Measurements from ENCODE around the gene ZNF628. TPM values are rescaled to one million over a fixed set of nuclear protein-coding genes. Genes with fewer than 3 reads are reported as not detected.

ZNF628 gene
- total and polyA plus RNA-seq, 9 donors = 3.8 to 18.4 (median 8.7) TPM; not detected in 1

DNA sequence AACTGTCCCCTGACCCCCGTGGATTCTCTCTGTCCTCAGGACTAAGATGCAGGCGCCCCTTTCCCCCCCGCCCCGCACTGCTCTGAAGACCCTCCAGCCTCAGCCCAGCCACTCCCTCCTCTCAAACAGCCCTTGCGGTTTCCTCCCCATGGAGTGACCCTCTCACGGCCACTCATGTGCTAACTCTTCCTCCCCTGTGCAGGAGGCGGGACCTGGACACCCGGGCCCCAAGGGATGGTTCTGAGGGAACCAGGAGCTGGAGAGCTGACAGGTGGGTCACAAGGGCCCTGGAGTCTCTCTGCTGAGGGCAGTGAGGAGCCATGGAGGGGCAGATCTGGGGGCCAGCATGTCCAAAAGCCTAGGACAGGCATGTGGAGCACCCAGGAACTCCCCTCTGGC, 16.9 kb upstream of the ZNF628 start:
- H3K36me3 ChIP-seq = no peaks in the 10 kb centered on the region
- TF ChIP-seq, protein P1, sequence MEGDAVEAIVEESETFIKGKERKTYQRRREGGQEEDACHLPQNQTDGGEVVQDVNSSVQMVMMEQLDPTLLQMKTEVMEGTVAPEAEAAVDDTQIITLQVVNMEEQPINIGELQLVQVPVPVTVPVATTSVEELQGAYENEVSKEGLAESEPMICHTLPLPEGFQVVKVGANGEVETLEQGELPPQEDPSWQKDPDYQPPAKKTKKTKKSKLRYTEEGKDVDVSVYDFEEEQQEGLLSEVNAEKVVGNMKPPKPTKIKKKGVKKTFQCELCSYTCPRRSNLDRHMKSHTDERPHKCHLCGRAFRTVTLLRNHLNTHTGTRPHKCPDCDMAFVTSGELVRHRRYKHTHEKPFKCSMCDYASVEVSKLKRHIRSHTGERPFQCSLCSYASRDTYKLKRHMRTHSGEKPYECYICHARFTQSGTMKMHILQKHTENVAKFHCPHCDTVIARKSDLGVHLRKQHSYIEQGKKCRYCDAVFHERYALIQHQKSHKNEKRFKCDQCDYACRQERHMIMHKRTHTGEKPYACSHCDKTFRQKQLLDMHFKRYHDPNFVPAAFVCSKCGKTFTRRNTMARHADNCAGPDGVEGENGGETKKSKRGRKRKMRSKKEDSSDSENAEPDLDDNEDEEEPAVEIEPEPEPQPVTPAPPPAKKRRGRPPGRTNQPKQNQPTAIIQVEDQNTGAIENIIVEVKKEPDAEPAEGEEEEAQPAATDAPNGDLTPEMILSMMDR (IDR thresholded peaks at IDR 0.05) = no peak
- TF ChIP-seq EP300 (IDR thresholded peaks at IDR 0.05) = no peak
- no peak for TF ChIP-seq POLR2A (IDR thresholded peaks at IDR 0.05)
- no peaks in the 10 kb centered on the region for H3K4me1 ChIP-seq (ENCODE audit: insufficient read depth)
- intact Hi-C loops (cut with DNase I) = no loop called here
- DNase-seq = peak in 1 of 5 donors; percentile 46
- H3K9me3 ChIP-seq = no peaks in the 10 kb centered on the region
- H3K27ac ChIP-seq = peak overlapping the region; percentile 32 to 38
- H3K27me3 ChIP-seq = no peaks in the 10 kb centered on the region
- H3K4me3 ChIP-seq = no peak overlapping the region
- WGBS, 3 donors = 47 to 57% (median 50%) methylated on average over 8 of the region's 8 CpGs

DNA sequence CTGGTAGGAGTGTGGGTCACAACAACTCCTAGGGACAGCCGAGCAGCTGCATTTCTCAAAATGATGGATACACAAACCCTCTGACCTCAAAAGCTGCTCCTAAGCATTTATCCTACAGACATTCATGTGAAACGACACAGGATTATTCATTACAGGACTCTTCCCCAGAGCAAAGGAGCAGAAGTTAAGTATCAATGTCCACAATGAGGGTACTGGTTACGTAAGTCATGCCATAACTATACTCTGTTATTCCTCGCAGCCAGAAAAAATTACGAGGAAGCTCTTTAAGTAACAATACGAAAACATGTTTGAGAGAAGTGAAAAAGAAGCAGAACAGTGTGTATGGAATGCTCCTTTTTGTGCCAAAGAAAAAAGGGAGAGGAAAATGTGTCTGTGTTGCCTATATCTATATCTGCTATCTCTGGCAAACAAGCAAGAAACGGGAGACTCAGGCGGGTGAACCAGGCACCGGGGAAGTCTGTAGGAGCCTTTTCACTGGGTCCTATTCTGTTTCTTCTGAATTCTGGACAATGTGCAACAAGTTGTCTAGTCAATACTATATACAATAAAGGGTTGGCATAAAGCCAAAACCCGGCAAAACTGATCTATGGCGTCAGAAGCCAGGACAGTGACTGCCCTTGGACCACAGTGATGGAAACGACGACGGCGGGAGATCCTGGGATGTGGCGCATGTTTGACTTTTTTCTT, 16.3 kb upstream of the ZNF628 start:
- H3K27me3 ChIP-seq = no peaks in the 10 kb centered on the region
- intact Hi-C loops (cut with DNase I) = loop anchor here in 1 of 4 donors (5.0 kb wide), 2 partner anchors 42 to 73 kb away; partner anchors contain the start of gene RPL28
- peak overlapping the region; percentile 50 for H3K4me3 ChIP-seq
- WGBS, 3 donors = 15 to 16% (median 16%) methylated on average over 16 of the region's 16 CpGs
- TF ChIP-seq EP300 (IDR thresholded peaks at IDR 0.05) (no peak), POLR2A (IDR thresholded peaks at IDR 0.05) (no peak)
- TF ChIP-seq, protein P1 (IDR thresholded peaks at IDR 0.05) = no peak
- no peaks in the 10 kb centered on the region for H3K4me1 ChIP-seq (ENCODE audit: insufficient read depth)
- peak in 1 of 5 donors; percentile 40 for DNase-seq
- H3K27ac ChIP-seq = peak overlapping the region; percentile 64 to 72
- no peaks in the 10 kb centered on the region for H3K36me3 ChIP-seq
- H3K9me3 ChIP-seq = no peaks in the 10 kb centered on the region

DNA sequence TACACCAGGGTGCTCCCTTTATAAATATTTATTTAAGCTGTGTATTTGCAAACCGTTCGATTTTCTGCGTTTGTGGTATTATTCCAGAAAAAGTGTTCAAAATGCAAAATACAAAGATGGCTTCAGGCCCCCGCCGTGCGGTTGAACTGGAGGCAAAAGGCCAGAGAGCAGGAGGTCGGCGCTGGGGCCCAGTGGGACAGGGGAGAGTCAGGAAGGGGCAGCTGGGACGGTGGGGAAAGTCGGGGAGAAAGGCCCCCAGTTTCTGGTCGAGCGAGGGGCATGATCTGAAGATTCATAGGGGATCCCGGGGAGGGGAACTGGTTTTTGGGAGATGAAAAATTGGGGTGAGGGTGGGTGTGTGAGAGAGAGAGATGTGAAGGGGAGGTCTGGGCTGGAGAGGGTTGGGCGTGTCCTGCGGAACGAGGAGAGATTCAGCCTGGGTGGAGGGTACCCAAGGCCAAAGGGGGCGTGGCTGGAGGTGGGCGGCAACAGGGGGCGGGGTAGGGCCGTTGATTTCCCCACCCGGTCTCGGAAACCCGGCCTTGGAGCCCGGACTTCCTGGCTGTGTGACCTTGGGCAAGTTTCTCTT, 15.7 kb upstream of the ZNF628 start:
- no peaks in the 10 kb centered on the region for H3K9me3 ChIP-seq
- peak overlapping the region; percentile 64 to 72 for H3K27ac ChIP-seq
- peak; percentile 90 to 94 (median 92) for DNase-seq
- WGBS, 3 donors = 1 to 5% (median 3%) methylated on average over 22 to 24 of the region's 24 CpGs
- no peaks in the 10 kb centered on the region for H3K36me3 ChIP-seq
- no peaks in the 10 kb centered on the region for H3K27me3 ChIP-seq
- no peaks in the 10 kb centered on the region for H3K4me1 ChIP-seq (ENCODE audit: insufficient read depth)
- H3K4me3 ChIP-seq = peak overlapping the region; percentile 50
- intact Hi-C loops (cut with DNase I) = loop anchor here in 1 of 4 donors (5.0 kb wide), 2 partner anchors 42 to 73 kb away; partner anchors contain the start of gene RPL28
- TF ChIP-seq POLR2A (IDR thresholded peaks at IDR 0.05) (no peak), EP300 (IDR thresholded peaks at IDR 0.05) (no peak)
- TF ChIP-seq, protein P1 (IDR thresholded peaks at IDR 0.05) = no peak

DNA sequence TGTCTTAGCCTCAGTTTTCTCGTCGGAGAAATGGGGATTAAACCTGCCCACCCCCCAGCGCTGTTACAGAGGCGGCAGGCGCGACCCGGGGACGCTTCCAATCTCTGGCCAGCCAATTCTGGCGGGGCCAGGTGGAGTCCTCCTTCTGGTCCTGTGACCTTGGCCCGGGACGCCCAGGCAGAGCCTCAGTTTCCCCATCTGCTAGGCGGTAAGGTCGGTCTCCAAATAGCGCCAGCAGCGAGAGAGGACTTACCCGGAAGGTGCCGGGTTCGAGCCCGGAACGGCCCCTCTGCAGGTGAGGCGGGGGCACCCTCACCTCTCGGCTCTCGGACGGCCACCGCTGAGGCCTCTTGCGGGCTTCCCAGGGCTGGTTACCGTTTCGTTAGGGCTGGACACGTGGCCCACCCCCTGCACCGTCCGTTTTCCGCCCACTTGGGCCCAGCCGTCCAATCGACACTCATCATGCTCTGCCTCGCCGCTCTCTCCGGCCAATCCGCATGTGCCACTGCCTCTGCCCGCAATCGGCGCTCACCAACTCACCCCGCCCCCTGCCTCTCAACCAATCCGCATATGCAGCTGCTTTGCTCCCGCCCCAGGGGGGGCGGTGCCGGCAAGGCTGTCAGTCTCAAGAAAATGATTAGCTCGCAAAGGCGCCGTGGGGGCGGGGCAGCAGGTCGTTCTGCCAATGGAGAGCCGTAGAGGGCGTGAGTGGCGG, 15.0 kb upstream of the ZNF628 start, which contains the start of gene ISOC2:
ISOC2 (minus strand) TSS at position 384 of the 715 bp plus-strand sequence. CDS start 5,156 bp downstream, outside the sequence.
- peak; percentile 100 for DNase-seq
- intact Hi-C loops (cut with DNase I) = loop anchor here in 1 of 4 donors (5.0 kb wide), 2 partner anchors 41 to 74 kb away; partner anchors contain the start of gene RPL28
- Histone ChIP-seq H3K4me3 (peak within 1 kb of the TSS; percentile 60), H3K27ac (peak within 1 kb of the TSS; percentile 64 to 72), H3K4me1 (ENCODE audit: insufficient read depth) (no peaks in the 10 kb centered on the region), H3K36me3 (no peaks in the 10 kb centered on the region), H3K27me3 (no peaks in the 10 kb centered on the region), H3K9me3 (no peaks in the 10 kb centered on the region)
- TF ChIP-seq EP300 (IDR thresholded peaks at IDR 0.05) = peak; percentile 12
- TF ChIP-seq, protein P1 (IDR thresholded peaks at IDR 0.05) = no peak
- TF ChIP-seq POLR2A (IDR thresholded peaks at IDR 0.05) = peak; percentile 82
- WGBS, 3 donors = 0% methylated on average over 53 to 54 of the region's 54 CpGs

Measured in ovary (tissue), 9 donors.